HG03159 (cell line): Measurements from ENCODE around the gene DLX3.

Experiments
- ATAC-seq: cut with Tn5 transposase; IDR thresholded peaks from one replicate; pipeline ENCODE4 v1.9.1; 2021; ENCODE audit warnings: mild to moderate bottlenecking, moderate library complexity; ENCODE audit not compliant: unreplicated experiment

Gene DLX3

GRCh38 chr17:50024808-50025207, 29.8 kb upstream of the DLX3 start:
- no peak for ATAC-seq

- ATAC-seq: no peak
Measured at GRCh38 chr17:50023520-50023919, 28.5 kb upstream of the DLX3 start.

- ATAC-seq: no peak
Measured at GRCh38 chr17:50022463-50023130, 27.6 kb upstream of the DLX3 start.

GRCh38 chr17:50021681-50022370, 26.8 kb upstream of the DLX3 start:
- ATAC-seq: no peak

DNA sequence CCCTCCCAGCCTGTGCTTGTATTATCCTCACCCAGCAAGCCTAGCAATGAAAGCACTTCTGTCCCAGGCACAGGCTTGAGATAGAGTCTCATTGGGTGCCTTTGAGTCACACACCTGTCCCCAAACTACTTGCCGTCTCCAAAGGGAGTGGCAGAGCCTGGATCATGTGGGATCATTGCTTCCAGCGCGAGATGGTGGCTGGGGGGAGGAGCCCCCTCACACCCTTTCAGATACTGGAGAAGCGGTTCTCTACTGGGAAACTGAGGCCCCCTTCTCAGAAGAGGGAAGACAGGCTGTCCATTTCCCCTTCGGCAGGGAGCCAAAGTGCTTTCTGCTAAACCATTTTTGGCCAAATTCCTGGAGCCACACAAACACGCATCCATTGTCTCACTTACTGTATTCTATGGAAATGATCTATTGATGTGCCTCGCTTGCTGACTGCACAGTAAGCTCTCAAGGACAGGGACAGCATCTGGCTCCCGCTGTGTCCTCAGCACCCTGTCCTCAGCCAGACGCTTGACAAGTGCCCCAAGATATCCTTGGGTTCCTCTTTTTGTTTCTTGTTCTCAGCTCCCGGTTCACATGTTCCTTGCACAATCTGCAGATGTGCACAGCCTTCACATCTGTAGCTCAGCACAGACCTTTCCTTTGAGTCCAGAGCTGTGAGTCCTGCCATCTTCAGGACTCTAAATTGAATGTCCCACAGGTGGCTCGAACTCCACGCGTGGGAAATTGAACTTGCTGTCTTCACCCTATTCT, 26.0 kb upstream of the DLX3 start:
- no peak for ATAC-seq

DNA sequence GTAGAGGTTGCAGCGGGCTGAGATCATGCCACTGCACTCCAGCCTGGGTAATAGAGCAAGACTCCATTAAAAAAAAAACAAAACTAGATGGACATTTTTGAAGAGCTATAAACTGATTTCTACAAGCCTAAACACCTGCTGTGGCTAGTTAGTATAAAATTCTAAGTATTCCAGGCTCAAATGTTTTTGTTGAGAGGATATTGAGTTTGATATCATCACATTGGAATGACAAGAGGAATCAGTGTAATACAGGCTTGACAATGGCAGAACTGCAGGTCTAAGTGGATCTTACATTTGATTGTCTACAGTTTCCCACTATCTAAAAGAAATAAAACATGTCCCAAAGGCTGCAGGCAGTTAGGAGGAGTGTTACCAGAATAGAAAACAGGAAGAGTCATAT, 23.9 kb upstream of the DLX3 start:
- ATAC-seq: no peak

DNA sequence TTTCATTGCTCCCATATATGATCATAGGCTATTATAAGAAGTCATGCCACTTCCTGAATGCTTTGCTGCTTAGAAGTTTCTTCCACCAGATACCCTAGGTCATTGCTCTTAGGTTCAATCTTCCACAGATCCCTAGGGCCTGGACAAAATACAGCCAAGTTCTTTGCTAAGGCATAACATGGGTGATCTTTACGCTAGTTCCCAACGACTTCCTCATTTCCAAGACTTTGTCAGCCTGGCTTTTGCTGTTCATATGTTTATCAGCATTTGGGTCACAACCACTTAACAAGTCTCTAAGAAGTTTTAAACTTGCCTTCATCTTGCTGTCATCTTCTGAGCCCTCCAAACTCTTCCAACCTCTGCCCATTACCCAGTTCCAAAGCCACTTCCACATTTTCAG, 20.1 kb upstream of the DLX3 start:
- no peak for ATAC-seq

DNA sequence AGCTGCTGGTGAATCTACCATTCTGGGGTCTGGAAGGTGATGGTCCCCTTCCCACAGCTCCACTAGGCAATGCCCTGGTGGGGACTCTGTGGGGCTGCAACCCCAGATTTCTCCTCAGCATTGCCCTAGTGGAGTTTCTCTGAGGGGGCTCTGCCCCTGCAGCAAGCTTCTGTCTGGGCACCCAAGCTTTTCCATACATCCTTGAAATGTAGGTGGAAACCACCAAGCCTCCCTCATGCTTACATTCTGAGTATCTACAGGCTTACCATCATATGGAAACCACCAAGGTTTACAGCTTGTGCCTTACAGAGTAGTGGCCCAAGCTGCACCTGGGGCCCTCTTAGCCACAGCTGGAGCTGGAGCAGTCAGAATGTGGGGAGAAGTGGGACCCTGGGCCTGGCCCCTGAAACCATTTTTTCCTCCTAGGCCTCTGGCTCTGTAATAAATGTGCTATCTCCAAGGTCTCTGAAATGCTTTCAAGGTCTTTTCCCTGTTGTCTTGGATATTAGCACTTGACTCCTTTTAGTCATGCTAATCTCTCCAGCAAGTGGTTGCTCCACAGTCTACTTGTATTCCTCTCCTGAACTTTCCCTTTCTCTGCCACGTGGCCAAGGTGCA, 19.6 kb upstream of the DLX3 start:
- ATAC-seq: no peak

- no peak for ATAC-seq
Measured at GRCh38 chr17:50013079-50013478, 18.1 kb upstream of the DLX3 start.

- no peak for ATAC-seq
Measured at GRCh38 chr17:50009282-50009681, 14.3 kb upstream of the DLX3 start.

GRCh38 chr17:50003911-50004310, 8.9 kb upstream of the DLX3 start:
- no peak for ATAC-seq

- no peak for ATAC-seq
Measured at GRCh38 chr17:49998836-49999511, 4.0 kb upstream of the DLX3 start.

DNA sequence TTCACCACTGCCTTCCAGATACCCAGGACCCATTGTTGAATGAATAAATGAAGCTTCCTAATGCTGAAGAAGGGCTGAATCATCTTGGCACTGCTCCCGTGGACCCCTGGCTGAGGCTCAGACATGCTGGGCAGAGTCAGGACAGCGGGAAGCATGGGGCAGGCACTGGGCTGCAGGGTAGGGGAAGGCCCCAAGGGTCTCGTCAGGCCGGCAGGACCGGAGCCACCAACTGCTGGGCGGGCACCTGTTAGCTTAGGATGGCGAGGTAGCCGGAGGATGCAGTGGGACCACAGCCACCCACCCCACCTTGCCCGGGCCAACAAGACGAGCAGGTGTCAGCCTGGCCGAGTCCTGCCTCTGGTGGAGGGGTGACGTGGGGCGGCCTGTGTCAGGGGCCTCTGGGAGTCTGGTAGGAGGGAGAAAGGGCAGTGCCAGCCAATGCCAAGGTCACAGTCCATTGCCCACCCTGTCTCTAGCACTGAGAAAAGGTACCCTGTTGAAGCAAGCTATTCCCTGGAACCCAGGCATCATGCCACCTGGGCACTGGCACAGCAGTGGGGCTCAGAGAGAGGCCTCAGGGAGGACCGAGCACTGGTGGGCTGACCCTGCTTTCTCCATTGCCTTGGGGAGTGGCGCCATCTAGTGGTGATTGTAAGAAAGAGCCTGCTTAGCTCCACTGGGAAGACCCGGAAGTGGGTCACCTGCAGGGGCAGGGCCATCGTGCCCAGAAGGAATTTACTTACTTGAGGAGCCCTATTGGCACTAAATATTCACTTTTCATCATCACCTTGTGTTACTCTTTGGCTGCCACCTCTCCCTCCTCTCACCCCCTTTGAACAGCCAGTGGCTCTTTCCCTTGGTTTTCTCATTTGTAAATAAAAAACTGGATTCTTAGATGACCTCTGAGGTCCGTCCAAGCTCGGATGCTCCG, 3.0 kb upstream of the DLX3 start:
- peak; percentile 71 for ATAC-seq

DNA sequence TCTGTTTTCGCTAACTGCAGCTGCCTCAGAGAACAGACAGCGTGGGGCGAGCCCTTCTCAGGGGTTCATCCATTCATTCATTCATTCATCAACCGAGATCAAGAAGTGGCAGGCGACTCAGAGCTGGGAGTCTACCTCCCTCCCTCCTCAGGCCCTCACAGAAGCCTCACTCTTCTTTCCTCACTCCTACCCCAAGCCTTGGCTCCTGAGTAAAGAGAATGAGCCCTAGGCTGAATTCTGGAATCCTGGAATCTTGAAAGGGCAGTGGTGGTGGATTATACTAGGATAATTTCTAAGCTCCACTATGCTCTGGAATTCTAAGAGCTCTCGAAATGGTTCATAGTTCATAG, 2.3 kb upstream of the DLX3 start:
- no peak for ATAC-seq

DNA sequence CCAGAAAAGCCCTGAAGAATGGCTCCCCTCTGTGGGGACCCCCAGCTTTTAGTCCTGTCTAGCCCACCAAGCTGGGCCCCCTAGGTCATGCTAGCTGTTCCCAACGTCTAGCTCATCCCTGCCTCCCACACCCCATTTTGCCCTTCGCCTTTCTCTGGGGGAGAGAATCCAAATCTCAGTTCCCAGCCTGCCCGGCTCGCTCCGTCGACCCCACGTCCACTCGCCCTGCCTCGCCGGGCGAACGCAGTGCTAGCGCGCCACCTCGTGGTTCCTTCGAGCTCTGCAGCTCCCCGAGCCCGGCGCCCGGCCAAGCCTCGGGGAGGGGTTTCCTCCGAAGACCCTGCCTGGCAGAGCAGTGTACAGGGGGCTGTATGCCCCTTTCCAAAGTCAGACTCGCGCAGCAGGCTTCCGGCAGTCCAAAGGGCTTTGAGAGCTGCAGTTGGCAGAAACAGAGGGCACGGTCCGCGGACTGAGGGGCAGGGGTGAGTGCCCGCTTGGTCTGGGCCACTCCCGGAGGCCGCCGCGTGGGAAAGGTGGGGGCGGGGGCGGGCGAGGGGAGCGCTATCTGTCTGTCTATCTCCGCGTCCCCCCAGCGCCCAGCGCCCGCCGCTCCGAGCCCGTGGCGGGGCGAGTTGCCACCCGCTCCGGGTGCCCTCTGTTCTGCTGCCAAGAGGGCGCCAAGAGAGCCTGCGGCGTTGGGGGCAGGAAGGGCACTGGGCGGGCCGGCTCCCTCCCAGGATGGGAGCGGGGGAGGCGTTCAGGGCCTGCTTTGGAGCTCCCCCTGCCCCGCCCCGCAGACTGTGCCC, 1.7 kb upstream of the DLX3 start:
- ATAC-seq: no peak

- no peak for ATAC-seq
Measured at GRCh38 chr17:49996121-49996494, 1.1 kb upstream of the DLX3 start.

- ATAC-seq: no peak
Measured at GRCh38 chr17:49994085-49995054, 654 bp downstream of the DLX3 start.

DNA sequence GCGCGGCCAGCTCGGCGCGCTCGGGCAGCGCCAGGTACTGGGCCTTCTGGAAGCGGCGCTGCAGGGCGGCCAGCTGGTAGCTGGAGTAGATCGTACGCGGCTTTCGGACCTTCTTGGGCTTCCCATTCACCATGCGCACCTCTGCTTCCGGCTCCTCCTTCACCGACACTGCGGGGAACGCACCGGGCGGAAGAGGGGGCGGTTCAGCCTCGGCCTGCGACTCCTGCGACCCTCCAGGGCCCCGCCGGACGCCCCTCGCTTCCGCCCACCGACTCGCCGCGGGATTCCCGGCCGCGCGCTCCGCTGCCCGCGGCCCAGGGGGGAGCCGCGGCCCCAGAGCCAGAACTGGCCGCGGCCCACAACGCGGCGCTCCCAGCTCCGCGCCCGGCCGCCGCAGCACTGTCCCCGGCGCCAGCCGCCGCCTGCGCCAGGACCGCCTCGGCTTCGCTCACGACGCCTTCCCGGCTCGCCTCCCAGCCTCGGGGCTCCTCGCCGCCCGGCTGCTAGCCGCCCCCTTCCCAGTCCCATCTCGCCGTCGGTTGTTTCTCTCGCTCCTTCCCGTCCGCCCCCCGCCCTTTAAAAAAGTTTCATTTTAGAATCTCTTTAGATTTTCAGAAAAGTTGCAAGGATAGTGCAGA, 1.5 kb downstream of the DLX3 start:
- no peak for ATAC-seq
